ENCODE results near the gene BPIFB4. TPM values are rescaled to one million over a fixed set of nuclear protein-coding genes. Genes with fewer than 3 reads are reported as not detected.

BPIFB4 gene
- polyA plus RNA-seq, 1 of the 3 experiments (the other 2 are of a cell fraction): not detected

GRCh38 chr20:33110147-33110825 is 30.8 kb downstream of the BPIFB4 start:
- POLR2A ChIA-PET: no interaction called here
- CTCF ChIA-PET: no interaction called here
- Histone ChIP-seq H3K27me3 (ENCODE audit: insufficient read depth) (peaks cover 17% of the 10 kb centered on the region; the same call in 1 of the 2 replicates), H3K4me2 (no peak overlapping the region), H2AFZ (ENCODE audit: low read depth) (no peak overlapping the region), H3K27ac (ENCODE audit: low read depth in 2 of 2, low read length in 1 of 2) (no peak overlapping the region), H3F3A (replicated peaks; ENCODE audit: insufficient read depth) (no peaks in the 10 kb centered on the region), H3K9me3 (no peaks in the 10 kb centered on the region), H3K9me2 (no peaks in the 10 kb centered on the region), H3K9ac (no peak overlapping the region), H3K4me3 (ENCODE audit: low read depth in 2 of 2, low read length in 1 of 2) (no peak overlapping the region), H3K79me2 (ENCODE audit: insufficient read depth) (no peaks in the 10 kb centered on the region), H3K4me1 (ENCODE audit: control insufficient read depth in 1 of 2, insufficient read depth in 2 of 2, low read depth in 1 of 2, low read length in 1 of 2) (no peaks in the 10 kb centered on the region), H3K36me3 (replicated peaks in 1 of 2; ENCODE audit: control insufficient read depth in 1 of 2, insufficient read depth in 2 of 2, low read length in 1 of 2) (no peaks in the 10 kb centered on the region), H4K20me1 (ENCODE audit: insufficient read depth) (no peaks in the 10 kb centered on the region)
- DNase-seq: no peak
- WGBS (ENCODE audit: low lambda C conversion rate): 23% methylated on average over 8 of the region's 8 CpGs
- no peak for TF ChIP-seq CTCF (IDR thresholded peaks at IDR 0.05)
- no peak for TF ChIP-seq RFX5 (IDR thresholded peaks at IDR 0.05; ENCODE audit: low read length)
- no peak for TF ChIP-seq FOXM1 (IDR thresholded peaks at IDR 0.05; ENCODE audit: low read depth)
- TF ChIP-seq SIN3A (IDR thresholded peaks at IDR 0.05; ENCODE audit: borderline replicate concordance, low read depth, low read length): no peak
- TF ChIP-seq GATA2 (CRISPR knock-in tag; IDR thresholded peaks at IDR 0.05): no peak

GRCh38 chr20:33111306-33111705 is 31.9 kb downstream of the BPIFB4 start:
- H2AFZ ChIP-seq (ENCODE audit: low read depth): no peak overlapping the region
- TF ChIP-seq SIN3A (IDR thresholded peaks at IDR 0.05; ENCODE audit: borderline replicate concordance, low read depth, low read length): no peak
- no peak for TF ChIP-seq SMC3 (IDR thresholded peaks at IDR 0.05; ENCODE audit: low read depth, low read length)
- no peak for TF ChIP-seq FOXJ3 (CRISPR knock-in tag; IDR thresholded peaks at IDR 0.05)
- no peak for TF ChIP-seq MXI1 (IDR thresholded peaks at IDR 0.05; ENCODE audit: low read depth, low read length)
- TF ChIP-seq GATA2 (CRISPR knock-in tag; IDR thresholded peaks at IDR 0.05): no peak
- no peak for TF ChIP-seq CTCF (IDR thresholded peaks at IDR 0.05)
- no peak for TF ChIP-seq NRF1 (IDR thresholded peaks at IDR 0.05; ENCODE audit: low read depth, low read length)
- TF ChIP-seq JUND (IDR thresholded peaks at IDR 0.05): no peak
- TF ChIP-seq NFIC (IDR thresholded peaks at IDR 0.05; ENCODE audit: borderline replicate concordance): no peak
- no peak for TF ChIP-seq TEAD4 (IDR thresholded peaks at IDR 0.05; ENCODE audit: borderline replicate concordance, insufficient read depth)
- TF ChIP-seq RCOR1 (IDR thresholded peaks at IDR 0.05; ENCODE audit: low read length): no peak
- TF ChIP-seq GABPA (IDR thresholded peaks at IDR 0.05; ENCODE audit: low read depth): no peak
- no peak for TF ChIP-seq PBX3 (IDR thresholded peaks at IDR 0.05)
- no peak for TF ChIP-seq REST (IDR thresholded peaks at IDR 0.05; ENCODE audit: low read depth, low read length)
- no peaks in the 10 kb centered on the region for H3K79me2 ChIP-seq (ENCODE audit: insufficient read depth)
- peaks cover 17% of the 10 kb centered on the region; the same call in 1 of the 2 replicates for H3K27me3 ChIP-seq (ENCODE audit: insufficient read depth)
- no peak overlapping the region for H3K4me3 ChIP-seq (ENCODE audit: low read depth in 2 of 2, low read length in 1 of 2)
- ChIA-PET POLR2A (no interaction called here), CTCF (no interaction called here)
- no peaks in the 10 kb centered on the region for H4K20me1 ChIP-seq (ENCODE audit: insufficient read depth)
- H3K9me3 ChIP-seq: no peaks in the 10 kb centered on the region
- no peaks in the 10 kb centered on the region for H3K36me3 ChIP-seq (replicated peaks in 1 of 2; ENCODE audit: control insufficient read depth in 1 of 2, insufficient read depth in 2 of 2, low read length in 1 of 2)
- H3F3A ChIP-seq (replicated peaks; ENCODE audit: insufficient read depth): no peaks in the 10 kb centered on the region
- no peak overlapping the region for H3K9ac ChIP-seq
- H3K4me1 ChIP-seq (ENCODE audit: control insufficient read depth in 1 of 2, insufficient read depth in 2 of 2, low read depth in 1 of 2, low read length in 1 of 2): no peaks in the 10 kb centered on the region
- 24% methylated on average over 2 of the region's 5 CpGs for WGBS (ENCODE audit: low lambda C conversion rate)
- H3K4me2 ChIP-seq: no peak overlapping the region
- DNase-seq: no peak
- H3K27ac ChIP-seq (ENCODE audit: low read depth in 2 of 2, low read length in 1 of 2): no peak overlapping the region
- no peaks in the 10 kb centered on the region for H3K9me2 ChIP-seq
